H1 (cell line): Measurements from ENCODE around the gene UNC79. TPM values are rescaled to one million over a fixed set of nuclear protein-coding genes. Genes with fewer than 3 reads are reported as not detected.

Source experiments
- ATF2 ChIP-seq: IDR thresholded peaks from 2 replicates; pipeline ENCODE4 v1.6.1; 2012; ENCODE audit warnings: low read length, inconsistent platforms
- CBX8 ChIP-seq: fragments of 300-800, 300-1000 bp; sonication (generic); IDR thresholded peaks from 2 replicates; pipeline ENCODE4 v1.7.1; 2016; ENCODE audit warnings: low read depth, low read length, borderline replicate concordance
- polyA plus RNA-seq, 7 experiments: library from polyadenylated mRNA; depleted of rRNA in 3 of 7; stranded (reverse) in 5 of 7; unstranded in 2 of 7; fragments of >200 nt in 5 of 7; fragments of 200-250 nt in 2 of 7; gene quantifications; 1 replicate in 5 of 7; 2 replicates in 1 of 7; 4 replicates in 1 of 7; pipeline versions ENCODE4 v1.2.1 to v1.2.3, GENCODE V29; 2011 to 2013; ENCODE audit warnings: missing spikeins in 2 of 7, mixed read lengths in 2 of 7
- total RNA-seq: library from RNA; stranded (reverse); fragmentation: NEBNext Ultra II Directional; extraction: Animal tissue kit (Norgen Biotek cat#: 25700); gene quantifications from 2 replicates; pipeline ENCODE4 v1.2.1, GENCODE V29; 2021

The UNC79 gene
- total and polyA plus RNA-seq, 2 of the 8 experiments (the other 6 are each of a cell fraction or from before 2014, with no cell fraction given) = 1.8 to 2.3 TPM

GRCh38 chr14:93481758-93482157 is 51.0 kb downstream of the UNC79 start (continued):
- TF ChIP-seq ATF2 (no peak), CBX8 (no peak)
